Panc1 (cell line): ENCODE measurements around the gene SFTPD.

Experiments
- POLR2AphosphoS5 ChIP-seq: IDR thresholded peaks from 2 replicates; pipeline ENCODE4 v1.6.1; 2012; ENCODE audit warnings: mild to moderate bottlenecking, low read depth, low read length, moderate library complexity
- TF ChIP-seq, protein P1 (sequence below): fragments of 450-650 bp; IDR thresholded peaks from 2 replicates; pipeline ENCODE4 v1.5.1; 2017; ENCODE audit warnings: mild to moderate bottlenecking
- TF ChIP-seq, protein P2 (sequence below), 2 experiments: IDR thresholded peaks; 2 replicates each; pipeline ENCODE4 v1.6.1; 2011 to 2012; ENCODE audit warnings: low read depth in 2 of 2, control low read depth in 1 of 2, low read length in 1 of 2, mild to moderate bottlenecking in 1 of 2, moderate library complexity in 1 of 2; ENCODE audit not compliant: insufficient read depth in 1 of 2

DNA sequence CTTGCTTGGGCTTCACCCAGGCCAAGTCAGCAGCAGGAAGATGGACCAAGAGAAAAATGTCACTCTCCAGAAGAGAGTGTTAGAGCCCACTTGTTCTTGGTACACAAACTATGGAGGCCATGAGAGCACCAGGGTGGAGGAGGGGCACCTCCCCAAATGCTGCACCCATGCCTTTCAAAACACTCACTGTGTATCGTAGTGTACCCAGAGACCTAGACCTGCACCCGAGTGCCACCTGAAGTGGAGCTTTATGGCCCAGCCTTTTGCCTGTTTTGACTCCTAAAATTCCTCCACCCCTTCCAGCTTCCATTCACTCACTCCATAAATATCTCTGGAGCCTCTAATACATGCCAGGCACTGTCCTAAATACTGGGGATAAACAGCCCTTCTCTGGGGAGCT lies 5.0 kb downstream of the SFTPD start:
- TF ChIP-seq POLR2AphosphoS5, result no peak
- TF ChIP-seq, protein P1, sequence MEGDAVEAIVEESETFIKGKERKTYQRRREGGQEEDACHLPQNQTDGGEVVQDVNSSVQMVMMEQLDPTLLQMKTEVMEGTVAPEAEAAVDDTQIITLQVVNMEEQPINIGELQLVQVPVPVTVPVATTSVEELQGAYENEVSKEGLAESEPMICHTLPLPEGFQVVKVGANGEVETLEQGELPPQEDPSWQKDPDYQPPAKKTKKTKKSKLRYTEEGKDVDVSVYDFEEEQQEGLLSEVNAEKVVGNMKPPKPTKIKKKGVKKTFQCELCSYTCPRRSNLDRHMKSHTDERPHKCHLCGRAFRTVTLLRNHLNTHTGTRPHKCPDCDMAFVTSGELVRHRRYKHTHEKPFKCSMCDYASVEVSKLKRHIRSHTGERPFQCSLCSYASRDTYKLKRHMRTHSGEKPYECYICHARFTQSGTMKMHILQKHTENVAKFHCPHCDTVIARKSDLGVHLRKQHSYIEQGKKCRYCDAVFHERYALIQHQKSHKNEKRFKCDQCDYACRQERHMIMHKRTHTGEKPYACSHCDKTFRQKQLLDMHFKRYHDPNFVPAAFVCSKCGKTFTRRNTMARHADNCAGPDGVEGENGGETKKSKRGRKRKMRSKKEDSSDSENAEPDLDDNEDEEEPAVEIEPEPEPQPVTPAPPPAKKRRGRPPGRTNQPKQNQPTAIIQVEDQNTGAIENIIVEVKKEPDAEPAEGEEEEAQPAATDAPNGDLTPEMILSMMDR, result no peak
- TF ChIP-seq, protein P2, sequence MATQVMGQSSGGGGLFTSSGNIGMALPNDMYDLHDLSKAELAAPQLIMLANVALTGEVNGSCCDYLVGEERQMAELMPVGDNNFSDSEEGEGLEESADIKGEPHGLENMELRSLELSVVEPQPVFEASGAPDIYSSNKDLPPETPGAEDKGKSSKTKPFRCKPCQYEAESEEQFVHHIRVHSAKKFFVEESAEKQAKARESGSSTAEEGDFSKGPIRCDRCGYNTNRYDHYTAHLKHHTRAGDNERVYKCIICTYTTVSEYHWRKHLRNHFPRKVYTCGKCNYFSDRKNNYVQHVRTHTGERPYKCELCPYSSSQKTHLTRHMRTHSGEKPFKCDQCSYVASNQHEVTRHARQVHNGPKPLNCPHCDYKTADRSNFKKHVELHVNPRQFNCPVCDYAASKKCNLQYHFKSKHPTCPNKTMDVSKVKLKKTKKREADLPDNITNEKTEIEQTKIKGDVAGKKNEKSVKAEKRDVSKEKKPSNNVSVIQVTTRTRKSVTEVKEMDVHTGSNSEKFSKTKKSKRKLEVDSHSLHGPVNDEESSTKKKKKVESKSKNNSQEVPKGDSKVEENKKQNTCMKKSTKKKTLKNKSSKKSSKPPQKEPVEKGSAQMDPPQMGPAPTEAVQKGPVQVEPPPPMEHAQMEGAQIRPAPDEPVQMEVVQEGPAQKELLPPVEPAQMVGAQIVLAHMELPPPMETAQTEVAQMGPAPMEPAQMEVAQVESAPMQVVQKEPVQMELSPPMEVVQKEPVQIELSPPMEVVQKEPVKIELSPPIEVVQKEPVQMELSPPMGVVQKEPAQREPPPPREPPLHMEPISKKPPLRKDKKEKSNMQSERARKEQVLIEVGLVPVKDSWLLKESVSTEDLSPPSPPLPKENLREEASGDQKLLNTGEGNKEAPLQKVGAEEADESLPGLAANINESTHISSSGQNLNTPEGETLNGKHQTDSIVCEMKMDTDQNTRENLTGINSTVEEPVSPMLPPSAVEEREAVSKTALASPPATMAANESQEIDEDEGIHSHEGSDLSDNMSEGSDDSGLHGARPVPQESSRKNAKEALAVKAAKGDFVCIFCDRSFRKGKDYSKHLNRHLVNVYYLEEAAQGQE (IDR thresholded peaks at IDR 0.05; ENCODE audit: insufficient read depth in 1 of 2, low read depth in 2 of 2, low read length in 1 of 2), result no peak
